Subcutaneous abdominal adipose tissue (tissue), 5 donors: Measurements from ENCODE around the gene PLEKHA5.

Experiments
- H3K27ac ChIP-seq: one replicate; pipeline ENCODE4 v1.7.0; 2013; ENCODE audit warnings: low read depth, mild to moderate bottlenecking, inconsistent platforms, low read length, moderate library complexity
- H3K27me3 ChIP-seq, 5 donors: one replicate each; pipeline ENCODE4 v1.7.0; 2013; ENCODE audit warnings: low read length in 5 of 5, inconsistent platforms in 1 of 5; ENCODE audit not compliant: control insufficient read depth in 5 of 5, insufficient read depth in 4 of 5
- H3K36me3 ChIP-seq, 5 donors: one replicate each; pipeline ENCODE4 v1.7.0; 2013; ENCODE audit warnings: low read length in 5 of 5; ENCODE audit not compliant: control insufficient read depth in 5 of 5, insufficient read depth in 5 of 5
- H3K4me1 ChIP-seq, 5 donors: one replicate each; pipeline ENCODE4 v1.7.0; 2013; ENCODE audit warnings: low read length in 5 of 5, mild to moderate bottlenecking in 3 of 5, moderate library complexity in 1 of 5; ENCODE audit not compliant: control insufficient read depth in 5 of 5, insufficient read depth in 5 of 5
- H3K4me3 ChIP-seq, 5 donors: one replicate each; pipeline ENCODE4 v1.7.0; 2013; ENCODE audit warnings: low read length in 5 of 5, low read depth in 1 of 5
- H3K9ac ChIP-seq, 5 donors: one replicate each; pipeline ENCODE4 v1.7.0; 2013; ENCODE audit warnings: low read length in 5 of 5, mild to moderate bottlenecking in 4 of 5, moderate library complexity in 3 of 5
- H3K9me3 ChIP-seq, 5 donors: one replicate each; pipeline ENCODE4 v1.7.0; 2013; ENCODE audit warnings: low read length in 5 of 5; ENCODE audit not compliant: control insufficient read depth in 5 of 5
- donor health status: healthy.
- donor health status: healthy.
- donor health status: healthy.
- donor health status: healthy.
- donor health status: healthy.

The PLEKHA5 gene

DNA sequence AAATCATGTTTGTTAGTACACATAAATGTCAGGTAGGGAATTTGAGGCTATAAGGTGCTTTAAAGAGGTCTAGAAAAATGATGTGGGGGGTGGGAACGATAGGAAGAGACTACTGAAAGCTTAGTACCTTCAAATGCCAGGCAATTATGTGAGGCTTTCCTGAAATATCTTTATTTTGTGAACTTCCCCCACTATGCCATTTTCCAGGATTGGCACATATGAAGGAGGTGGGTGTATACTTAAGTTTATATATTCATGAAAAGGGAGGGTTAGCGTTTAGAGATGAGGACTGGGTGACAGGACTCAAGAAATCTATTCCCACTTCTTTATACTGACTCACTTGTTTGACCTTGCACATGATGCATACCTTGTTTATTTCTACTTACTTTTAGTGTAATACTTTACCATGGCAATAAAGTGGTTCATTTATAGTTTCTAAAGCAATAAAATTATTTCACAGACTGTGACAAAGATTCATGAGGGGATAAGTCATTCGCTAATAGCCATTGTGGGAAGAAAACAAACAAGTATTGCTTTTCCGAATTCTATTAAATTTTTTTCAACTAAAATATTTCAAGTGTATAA is 77.1 kb downstream of the PLEKHA5 start:
- no peak overlapping the region for H3K4me3 ChIP-seq
- peaks cover 0 to 3% (median 2%) of the 10 kb centered on the region in 5 donors for H3K9me3 ChIP-seq
- peaks cover 0 to 3% (median 0%) of the 10 kb centered on the region in 5 donors for H3K36me3 ChIP-seq
- H3K4me1 ChIP-seq = peaks cover 0 to 3% (median 0%) of the 10 kb centered on the region in 5 donors
- no peaks in the 10 kb centered on the region for H3K27me3 ChIP-seq
- no peak overlapping the region for H3K27ac ChIP-seq
- H3K9ac ChIP-seq = no peak overlapping the region

GRCh38 chr12:19208456-19208855 is 78.9 kb downstream of the PLEKHA5 start:
- H3K9ac ChIP-seq = no peak overlapping the region
- no peaks in the 10 kb centered on the region for H3K4me1 ChIP-seq
- H3K4me3 ChIP-seq = no peak overlapping the region
- no peak overlapping the region for H3K27ac ChIP-seq
- peaks cover 0 to 3% (median 0%) of the 10 kb centered on the region in 5 donors for H3K36me3 ChIP-seq
- peaks cover 0 to 3% (median 2%) of the 10 kb centered on the region in 5 donors for H3K9me3 ChIP-seq
- no peaks in the 10 kb centered on the region for H3K27me3 ChIP-seq

DNA sequence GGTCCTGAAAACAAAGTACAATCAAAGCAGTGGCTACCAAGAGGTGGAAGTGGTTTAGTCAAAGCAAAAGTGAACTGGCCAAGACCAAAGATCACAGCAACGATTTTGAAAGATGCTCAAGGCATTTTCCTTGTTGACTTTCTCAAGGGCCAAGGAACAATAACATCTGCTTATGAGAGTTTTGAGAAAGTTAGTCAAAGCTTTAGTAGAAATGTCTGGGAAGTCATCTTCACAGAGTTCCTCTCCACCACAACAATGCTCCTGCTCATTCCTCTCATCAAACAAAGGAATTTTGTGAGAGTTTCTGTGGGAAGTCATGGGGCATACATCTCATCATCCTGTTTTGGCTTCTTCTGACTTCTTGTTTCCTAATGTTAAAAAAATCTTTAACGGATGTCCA is 80.1 kb downstream of the PLEKHA5 start:
- H3K4me3 ChIP-seq = no peak overlapping the region
- H3K4me1 ChIP-seq = no peaks in the 10 kb centered on the region

DNA sequence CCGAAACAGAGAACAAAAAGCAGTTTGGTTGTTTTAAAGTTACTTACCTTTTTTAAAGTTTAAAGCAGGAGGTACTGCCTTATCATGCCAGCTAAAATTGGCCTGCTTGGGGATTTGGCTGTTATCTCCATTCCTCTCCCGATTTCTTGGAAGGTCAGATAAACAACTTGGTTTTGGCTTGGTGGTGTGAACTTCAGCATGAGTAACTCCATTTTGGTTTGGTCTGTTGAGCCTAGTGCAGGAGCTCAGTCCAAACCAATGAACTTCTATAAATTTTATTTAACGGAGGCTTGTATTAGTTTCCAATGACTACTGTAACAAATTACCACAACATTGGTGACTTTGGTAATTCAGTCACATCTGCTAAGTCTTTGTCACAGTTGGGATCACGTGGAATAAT is 82.3 kb downstream of the PLEKHA5 start:
- H3K4me3 ChIP-seq = no peak overlapping the region
- H3K27ac ChIP-seq = no peak overlapping the region
- H3K9me3 ChIP-seq = peaks cover 0 to 3% (median 2%) of the 10 kb centered on the region in 5 donors
- H3K36me3 ChIP-seq = peaks cover 0 to 3% (median 0%) of the 10 kb centered on the region in 5 donors
- no peak overlapping the region for H3K9ac ChIP-seq
- H3K4me1 ChIP-seq = no peaks in the 10 kb centered on the region
- H3K27me3 ChIP-seq = no peaks in the 10 kb centered on the region

More for the DNA sequence above, 80.1 kb downstream of the PLEKHA5 start:
- Histone ChIP-seq H3K9ac (no peak overlapping the region), H3K9me3 (peaks cover 0 to 3% (median 2%) of the 10 kb centered on the region in 5 donors), H3K27me3 (no peaks in the 10 kb centered on the region), H3K27ac (no peak overlapping the region), H3K36me3 (peaks cover 0 to 3% (median 0%) of the 10 kb centered on the region in 5 donors)

GRCh38 chr12:19212245-19212644 is 82.7 kb downstream of the PLEKHA5 start:
- no peak overlapping the region for H3K27ac ChIP-seq
- H3K4me1 ChIP-seq = no peaks in the 10 kb centered on the region

DNA sequence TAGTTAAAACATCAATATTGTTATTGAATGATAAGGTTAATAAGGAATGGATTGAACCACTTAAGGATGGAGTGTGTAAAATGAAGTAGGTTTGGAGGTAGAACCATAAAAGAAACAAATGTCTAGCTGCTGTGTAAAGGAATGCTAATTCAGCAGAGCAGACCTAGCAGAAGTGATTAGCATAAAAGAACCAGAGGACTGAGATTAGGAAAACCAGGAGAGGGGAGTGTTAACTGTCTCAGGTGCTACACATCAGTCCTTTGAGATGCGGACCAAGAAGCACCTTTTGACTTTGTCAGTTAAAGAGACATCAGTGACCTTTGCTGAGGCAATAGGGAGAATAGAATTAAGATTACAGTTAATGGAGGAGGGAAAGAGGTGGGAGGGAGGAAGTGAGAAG is 84.5 kb downstream of the PLEKHA5 start:
- Histone ChIP-seq H3K4me3 (no peak overlapping the region), H3K27me3 (no peaks in the 10 kb centered on the region), H3K9me3 (peaks cover 0 to 3% (median 2%) of the 10 kb centered on the region in 5 donors), H3K27ac (no peak overlapping the region), H3K9ac (no peak overlapping the region), H3K36me3 (peaks cover 0 to 2% (median 0%) of the 10 kb centered on the region in 5 donors), H3K4me1 (no peaks in the 10 kb centered on the region)

More at GRCh38 chr12:19212245-19212644, 82.7 kb downstream of the PLEKHA5 start:
- Histone ChIP-seq H3K9me3 (peaks cover 0 to 3% (median 2%) of the 10 kb centered on the region in 5 donors), H3K36me3 (peaks cover 0 to 3% (median 0%) of the 10 kb centered on the region in 5 donors), H3K4me3 (no peak overlapping the region), H3K9ac (no peak overlapping the region), H3K27me3 (no peaks in the 10 kb centered on the region)

GRCh38 chr12:19215115-19215514 is 85.6 kb downstream of the PLEKHA5 start:
- Histone ChIP-seq H3K27me3 (no peaks in the 10 kb centered on the region), H3K9ac (no peak overlapping the region), H3K4me1 (no peaks in the 10 kb centered on the region), H3K27ac (no peak overlapping the region), H3K4me3 (no peak overlapping the region), H3K36me3 (no peaks in the 10 kb centered on the region), H3K9me3 (peaks cover 0 to 2% (median 0%) of the 10 kb centered on the region in 5 donors)

DNA sequence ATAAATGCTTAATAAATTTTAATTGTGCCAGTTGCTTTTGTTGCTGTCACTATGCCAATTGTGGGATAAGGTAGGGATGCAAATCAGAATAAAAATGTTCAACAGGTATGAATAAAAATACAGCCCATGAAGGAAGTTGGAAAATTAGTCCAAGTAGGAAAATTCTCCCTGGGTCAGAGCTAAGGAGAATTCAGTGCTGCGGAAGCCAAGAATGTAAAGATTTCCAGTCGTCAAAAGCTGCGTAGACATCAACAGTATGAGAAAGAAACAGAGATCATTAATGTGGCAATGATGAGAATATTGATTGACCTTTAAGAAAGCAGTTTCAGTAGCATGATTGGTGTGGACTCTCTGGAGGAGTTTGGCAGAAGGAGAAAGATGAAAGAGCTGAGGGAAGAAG is 87.9 kb downstream of the PLEKHA5 start:
- Histone ChIP-seq H3K9me3 (no peaks in the 10 kb centered on the region), H3K9ac (no peak overlapping the region), H3K4me1 (peaks cover 0 to 3% (median 0%) of the 10 kb centered on the region in 5 donors), H3K27ac (no peak overlapping the region), H3K4me3 (no peak overlapping the region), H3K36me3 (no peaks in the 10 kb centered on the region), H3K27me3 (no peaks in the 10 kb centered on the region)

DNA sequence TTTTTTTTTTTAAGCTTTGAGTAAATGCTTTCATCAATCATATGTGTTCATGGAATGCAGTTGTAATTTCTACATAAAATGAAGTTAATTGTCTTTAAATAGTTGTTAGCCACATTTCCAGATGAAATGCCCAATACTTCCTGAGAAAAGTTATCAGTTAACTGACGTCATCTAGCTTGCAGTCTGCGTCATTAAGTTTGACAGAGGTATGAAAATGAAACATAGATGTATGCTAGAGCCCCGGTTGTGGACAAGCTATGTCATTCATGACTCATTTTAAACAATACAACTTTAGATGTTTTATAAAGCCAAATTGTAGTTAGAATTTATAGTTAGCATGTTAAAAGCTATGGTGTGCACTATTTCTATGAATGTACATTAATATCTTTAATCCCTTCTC is 90.7 kb downstream of the PLEKHA5 start:
- H3K4me1 ChIP-seq = peaks cover 0 to 16% (median 3%) of the 10 kb centered on the region in 5 donors
- no peak overlapping the region for H3K9ac ChIP-seq
- no peak overlapping the region for H3K4me3 ChIP-seq
- H3K36me3 ChIP-seq = no peaks in the 10 kb centered on the region
- H3K27ac ChIP-seq = no peak overlapping the region
- H3K27me3 ChIP-seq = no peaks in the 10 kb centered on the region
- H3K9me3 ChIP-seq = no peaks in the 10 kb centered on the region

DNA sequence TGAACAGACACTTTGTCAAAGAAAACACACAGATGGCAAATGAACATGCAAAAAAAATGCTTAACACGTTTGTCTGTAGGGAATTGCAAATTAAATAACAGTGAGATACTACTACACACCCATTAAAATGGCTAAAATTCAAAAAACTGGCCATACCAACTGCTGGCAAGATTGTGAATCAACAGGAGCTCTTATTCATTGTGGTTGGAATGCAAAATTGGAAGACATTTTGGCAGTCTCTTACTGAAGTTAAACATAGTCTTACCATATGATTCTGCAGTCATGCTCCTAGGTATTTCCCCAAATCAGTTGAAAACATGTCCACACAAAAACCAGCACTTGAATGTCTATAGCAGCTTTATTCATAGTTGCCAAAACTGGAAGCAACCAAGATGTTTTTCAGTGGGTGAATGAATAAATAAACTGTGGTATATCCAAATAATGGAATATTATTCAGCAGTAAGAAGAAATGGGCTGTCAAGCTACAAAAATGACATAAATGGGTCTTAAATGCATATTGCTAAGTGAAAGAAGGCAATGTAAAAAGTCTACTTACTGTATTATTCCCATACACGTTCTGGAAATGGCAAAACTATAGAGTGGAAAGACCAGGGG is 91.4 kb downstream of the PLEKHA5 start:
- Histone ChIP-seq H3K27me3 (no peaks in the 10 kb centered on the region), H3K9ac (no peak overlapping the region), H3K36me3 (no peaks in the 10 kb centered on the region), H3K4me3 (no peak overlapping the region), H3K27ac (no peak overlapping the region), H3K4me1 (peaks cover 0 to 16% (median 3%) of the 10 kb centered on the region in 5 donors), H3K9me3 (no peaks in the 10 kb centered on the region)
